Prostate gland (tissue), 2 donors: ENCODE data around the gene MYCBP2.

Source experiments
- POLR2A ChIP-seq: fragments of 450-650 bp; IDR thresholded peaks from one replicate; pipeline ENCODE4 v1.6.1; 2016; ENCODE audit warnings: antibody characterized with exemption, mild to moderate bottlenecking
- POLR2AphosphoS5 ChIP-seq: sonication (generic); formaldehyde crosslinking; IDR thresholded peaks from one replicate; pipeline ENCODE4 v1.6.1; 2017; ENCODE audit warnings: antibody characterized with exemption
- TF ChIP-seq, protein P1 (sequence below), 4 experiments: fragments of 200-600 bp in 2 of 4; fragments of 450-650 bp in 2 of 4; sonication (generic) in 2 of 4; IDR thresholded peaks; 1 replicate in 3 of 4; 2 replicates in 1 of 4; pipeline ENCODE4 v1.5.1; 2016 to 2019; ENCODE audit warnings: antibody characterized with exemption in 4 of 4, mild to moderate bottlenecking in 2 of 4, moderate library complexity in 2 of 4

DNA sequence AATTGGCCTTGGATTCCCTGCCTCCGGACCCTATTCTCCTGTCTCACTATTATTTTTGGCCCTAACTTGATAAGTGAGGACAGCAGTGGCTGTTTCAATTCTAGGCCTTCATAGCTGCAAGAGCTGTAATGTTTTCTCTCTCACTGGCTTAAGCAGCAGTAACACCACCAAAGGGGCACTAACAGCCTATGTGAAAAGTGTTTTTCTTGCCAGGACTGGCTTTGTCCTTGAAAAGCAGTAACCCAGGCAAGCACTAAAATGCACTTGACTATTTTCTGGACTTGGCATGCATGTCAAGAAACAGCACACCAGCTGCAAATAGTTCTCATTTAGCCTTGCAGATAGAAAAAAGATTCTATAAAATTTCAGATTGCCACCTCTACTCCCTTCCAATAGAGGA is 290.6 kb downstream of the MYCBP2 start:
- TF ChIP-seq, protein P1, sequence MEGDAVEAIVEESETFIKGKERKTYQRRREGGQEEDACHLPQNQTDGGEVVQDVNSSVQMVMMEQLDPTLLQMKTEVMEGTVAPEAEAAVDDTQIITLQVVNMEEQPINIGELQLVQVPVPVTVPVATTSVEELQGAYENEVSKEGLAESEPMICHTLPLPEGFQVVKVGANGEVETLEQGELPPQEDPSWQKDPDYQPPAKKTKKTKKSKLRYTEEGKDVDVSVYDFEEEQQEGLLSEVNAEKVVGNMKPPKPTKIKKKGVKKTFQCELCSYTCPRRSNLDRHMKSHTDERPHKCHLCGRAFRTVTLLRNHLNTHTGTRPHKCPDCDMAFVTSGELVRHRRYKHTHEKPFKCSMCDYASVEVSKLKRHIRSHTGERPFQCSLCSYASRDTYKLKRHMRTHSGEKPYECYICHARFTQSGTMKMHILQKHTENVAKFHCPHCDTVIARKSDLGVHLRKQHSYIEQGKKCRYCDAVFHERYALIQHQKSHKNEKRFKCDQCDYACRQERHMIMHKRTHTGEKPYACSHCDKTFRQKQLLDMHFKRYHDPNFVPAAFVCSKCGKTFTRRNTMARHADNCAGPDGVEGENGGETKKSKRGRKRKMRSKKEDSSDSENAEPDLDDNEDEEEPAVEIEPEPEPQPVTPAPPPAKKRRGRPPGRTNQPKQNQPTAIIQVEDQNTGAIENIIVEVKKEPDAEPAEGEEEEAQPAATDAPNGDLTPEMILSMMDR (IDR thresholded peaks at IDR 0.05), result no peak
- TF ChIP-seq POLR2AphosphoS5 (no peak), POLR2A (no peak)
